SK-N-SH (cell line): ENCODE results near the gene RETREG2. TPM values are rescaled to one million over a fixed set of nuclear protein-coding genes. Genes with fewer than 3 reads are reported as not detected.

Experiments used
- EP300 ChIP-seq, 2 experiments: IDR thresholded peaks; 2 replicates each; pipeline versions ENCODE4 v1.4.0 to v1.6.1; 2012; ENCODE audit warnings: borderline replicate concordance in 1 of 2, low read depth in 1 of 2, low read length in 1 of 2
- EZH2phosphoT487 ChIP-seq: fragments of 200-600 bp; sonication (generic); IDR thresholded peaks from 2 replicates; pipeline ENCODE4 v1.6.1; 2017; ENCODE audit warnings: low read depth, mixed run types, mild to moderate bottlenecking, antibody characterized with exemption, moderate library complexity, borderline replicate concordance
- FOXM1 ChIP-seq: IDR thresholded peaks from 2 replicates; pipeline ENCODE4 v1.4.0; 2012; ENCODE audit warnings: low read depth, mild to moderate bottlenecking
- GABPA ChIP-seq: IDR thresholded peaks from 2 replicates; pipeline ENCODE4 v1.4.0; 2012; ENCODE audit warnings: low read depth, mild to moderate bottlenecking
- JUND ChIP-seq: IDR thresholded peaks from 2 replicates; pipeline ENCODE4 v1.4.0; 2012
- MEF2A ChIP-seq: IDR thresholded peaks from 2 replicates; pipeline ENCODE4 v1.4.0; 2012; ENCODE audit warnings: low read depth, borderline replicate concordance
- MXI1 ChIP-seq: IDR thresholded peaks from 2 replicates; pipeline ENCODE4 v1.6.1; 2012; ENCODE audit warnings: mild to moderate bottlenecking, low read depth, low read length, improper control_type of control experiment
- NRF1 ChIP-seq: IDR thresholded peaks from 2 replicates; pipeline ENCODE4 v1.6.1; 2012; ENCODE audit warnings: low read depth, mild to moderate bottlenecking, low read length
- RCOR1 ChIP-seq: fragments of 150-350 bp; IDR thresholded peaks from 2 replicates; pipeline ENCODE4 v1.6.1; 2017; ENCODE audit warnings: antibody characterized with exemption, low read length
- RXRA ChIP-seq: IDR thresholded peaks from 2 replicates; pipeline ENCODE4 v1.4.0; 2012; ENCODE audit warnings: low read depth, mild to moderate bottlenecking, borderline replicate concordance
- SMC3 ChIP-seq: IDR thresholded peaks from 2 replicates; pipeline ENCODE4 v1.6.1; 2012; ENCODE audit warnings: low read depth, low read length, improper control_type of control experiment
- TAF1 ChIP-seq: IDR thresholded peaks from 2 replicates; pipeline ENCODE4 v1.6.1; 2012; ENCODE audit warnings: low read depth, mild to moderate bottlenecking, low read length, moderate library complexity, borderline replicate concordance
- USF2 ChIP-seq: fragments of 150-350 bp; IDR thresholded peaks from 2 replicates; pipeline ENCODE4 v1.6.1; 2017; ENCODE audit warnings: antibody characterized with exemption, low read length, low read depth, borderline replicate concordance
- polyA plus RNA-seq, 3 experiments: library from polyadenylated mRNA; depleted of rRNA; stranded (reverse); fragments of >200 nt; gene quantifications; 2 replicates each; pipeline ENCODE4 v1.2.3, GENCODE V29; 2012
- TF ChIP-seq, protein P1 (sequence below): IDR thresholded peaks from 2 replicates; pipeline ENCODE4 v1.4.0; 2012; ENCODE audit warnings: low read depth, borderline replicate concordance
- TF ChIP-seq, protein P2 (sequence below): IDR thresholded peaks from 2 replicates; pipeline ENCODE4 v1.4.0; 2012; ENCODE audit warnings: low read depth, borderline replicate concordance

RETREG2 gene
- polyA plus RNA-seq, 1 of the 3 experiments (the other 2 are of a cell fraction): 74.6 TPM

DNA sequence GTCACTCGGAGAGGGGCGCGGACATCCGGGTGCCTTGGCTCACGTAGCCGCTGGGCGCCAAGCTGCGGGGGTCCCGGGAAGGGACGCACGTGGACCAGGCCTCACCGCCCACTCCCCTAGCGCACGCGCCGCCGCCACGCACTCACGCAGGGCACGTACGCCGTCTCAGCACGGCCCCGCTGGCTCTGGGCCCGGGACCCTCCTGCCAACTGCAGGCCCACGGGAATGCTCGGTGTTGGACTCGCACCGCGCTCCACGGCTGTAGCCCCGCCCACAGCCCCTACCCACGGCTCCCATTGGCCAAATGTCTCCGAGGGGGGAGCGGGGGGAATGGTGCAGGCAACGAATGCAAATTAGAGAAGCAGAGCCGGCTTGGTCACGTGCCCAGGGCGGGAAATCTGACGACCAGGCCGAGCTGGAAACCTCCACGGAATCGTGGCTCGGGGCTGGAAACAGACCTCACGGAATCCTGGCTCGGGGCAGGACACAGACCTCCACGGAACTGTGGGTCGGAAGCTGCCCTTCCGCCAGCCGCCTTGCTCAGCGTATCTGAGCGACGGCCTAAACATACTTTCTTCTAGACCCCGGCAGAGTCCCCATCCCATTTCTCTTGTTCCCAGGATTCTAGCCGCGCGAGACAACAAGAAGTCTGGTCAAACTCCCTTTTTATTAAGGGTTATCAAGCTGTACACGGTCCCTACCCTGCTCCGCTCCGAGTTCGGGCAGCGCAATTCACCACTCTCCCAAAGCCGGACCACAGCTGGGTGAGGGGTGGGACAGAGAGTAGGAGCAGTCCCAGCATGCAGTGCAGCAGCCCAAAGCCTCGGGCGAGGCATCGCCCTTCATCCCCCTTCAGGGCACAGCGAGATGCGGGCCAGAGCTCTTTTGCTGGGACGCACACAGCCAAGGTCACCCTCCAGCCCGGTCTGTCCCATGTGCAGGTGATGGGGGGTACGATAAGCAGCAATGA is 40.9 kb downstream of the RETREG2 start, which contains the start of gene ABCB6 (continued):
- TF ChIP-seq, protein P1, sequence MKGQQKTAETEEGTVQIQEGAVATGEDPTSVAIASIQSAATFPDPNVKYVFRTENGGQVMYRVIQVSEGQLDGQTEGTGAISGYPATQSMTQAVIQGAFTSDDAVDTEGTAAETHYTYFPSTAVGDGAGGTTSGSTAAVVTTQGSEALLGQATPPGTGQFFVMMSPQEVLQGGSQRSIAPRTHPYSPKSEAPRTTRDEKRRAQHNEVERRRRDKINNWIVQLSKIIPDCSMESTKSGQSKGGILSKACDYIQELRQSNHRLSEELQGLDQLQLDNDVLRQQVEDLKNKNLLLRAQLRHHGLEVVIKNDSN: peak; percentile 97
- TF ChIP-seq, protein P2, sequence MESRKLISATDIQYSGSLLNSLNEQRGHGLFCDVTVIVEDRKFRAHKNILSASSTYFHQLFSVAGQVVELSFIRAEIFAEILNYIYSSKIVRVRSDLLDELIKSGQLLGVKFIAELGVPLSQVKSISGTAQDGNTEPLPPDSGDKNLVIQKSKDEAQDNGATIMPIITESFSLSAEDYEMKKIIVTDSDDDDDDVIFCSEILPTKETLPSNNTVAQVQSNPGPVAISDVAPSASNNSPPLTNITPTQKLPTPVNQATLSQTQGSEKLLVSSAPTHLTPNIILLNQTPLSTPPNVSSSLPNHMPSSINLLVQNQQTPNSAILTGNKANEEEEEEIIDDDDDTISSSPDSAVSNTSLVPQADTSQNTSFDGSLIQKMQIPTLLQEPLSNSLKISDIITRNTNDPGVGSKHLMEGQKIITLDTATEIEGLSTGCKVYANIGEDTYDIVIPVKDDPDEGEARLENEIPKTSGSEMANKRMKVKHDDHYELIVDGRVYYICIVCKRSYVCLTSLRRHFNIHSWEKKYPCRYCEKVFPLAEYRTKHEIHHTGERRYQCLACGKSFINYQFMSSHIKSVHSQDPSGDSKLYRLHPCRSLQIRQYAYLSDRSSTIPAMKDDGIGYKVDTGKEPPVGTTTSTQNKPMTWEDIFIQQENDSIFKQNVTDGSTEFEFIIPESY: 0 out of 2 replicates have a peak, but pooled peaks have one; percentile 12
- TF ChIP-seq MXI1: peak; percentile 93
- TF ChIP-seq MEF2A: no peak
- TF ChIP-seq RXRA: no peak
- TF ChIP-seq EZH2phosphoT487: no peak
- no peak for TF ChIP-seq SMC3
- no peak for TF ChIP-seq GABPA
- TF ChIP-seq TAF1: peak; percentile 57; the same call in 1 of the 2 replicates
- no peak for TF ChIP-seq JUND
- 0 out of 2 replicates have a peak, but pooled peaks have one; percentile 32 for TF ChIP-seq RCOR1
- TF ChIP-seq USF2: peak; percentile 87
- peak; percentile 46 for TF ChIP-seq NRF1
- no peak for TF ChIP-seq EP300 (IDR thresholded peaks at IDR 0.05; ENCODE audit: borderline replicate concordance in 1 of 2, low read depth in 1 of 2, low read length in 1 of 2)
- TF ChIP-seq FOXM1: no peak
